Naive B cell (primary cell): ENCODE results near the gene ADAM10. TPM values are rescaled to one million over a fixed set of nuclear protein-coding genes. Genes with fewer than 3 reads are reported as not detected.

ENCODE experiments used
- ATAC-seq, 2 donors: fragments of 150-1000 bp; cut with Tn5 transposase; 2 replicates each; pipeline ENCODE4 v1.10.0; 2021; ENCODE audit warnings: low read depth in 2 of 2, mild to moderate bottlenecking in 2 of 2, moderate library complexity in 2 of 2
- DNase-seq: peaks from one replicate; pipeline ENCODE4 v3.0.0; 2022
- H3K27ac Mint-ChIP-seq, 6 donors: one replicate each; pipeline ENCODE4 v1.8.0; 2020 to 2022; ENCODE audit warnings: mild to moderate bottlenecking in 6 of 6, mixed read lengths in 6 of 6, moderate library complexity in 5 of 6, inconsistent platforms in 2 of 6
- H3K27me3 Mint-ChIP-seq, 3 donors: one replicate each; pipeline ENCODE4 v1.8.0; 2021 to 2022; ENCODE audit warnings: mixed read lengths in 3 of 3, mild to moderate bottlenecking in 1 of 3
- H3K36me3 Mint-ChIP-seq, 2 donors: one replicate each; pipeline ENCODE4 v1.8.0; 2020 to 2022; ENCODE audit warnings: mixed read lengths in 2 of 2, inconsistent platforms in 1 of 2, mild to moderate bottlenecking in 1 of 2
- H3K4me1 Mint-ChIP-seq, 3 donors: one replicate each; pipeline ENCODE4 v1.8.0; 2020 to 2022; ENCODE audit warnings: mixed read lengths in 3 of 3, inconsistent platforms in 1 of 3, mild to moderate bottlenecking in 1 of 3, moderate library complexity in 1 of 3
- H3K4me3 Mint-ChIP-seq, 8 donors: one replicate each; pipeline ENCODE4 v1.8.0; 2020 to 2022; ENCODE audit warnings: mild to moderate bottlenecking in 8 of 8, mixed read lengths in 8 of 8, moderate library complexity in 8 of 8, inconsistent platforms in 2 of 8
- H3K9me3 Mint-ChIP-seq, 7 donors: one replicate each; pipeline ENCODE4 v1.8.0; 2020 to 2022; ENCODE audit warnings: mixed read lengths in 7 of 7, mild to moderate bottlenecking in 5 of 7, inconsistent platforms in 2 of 7, moderate library complexity in 1 of 7
- polyA plus RNA-seq, 6 donors: library from polyadenylated mRNA; unstranded; fragments of 300-500 nt; fragmentation: Illumina TruSeq; gene quantifications; one replicate each; pipeline ENCODE4 v1.2.3, GENCODE V29; 2021; ENCODE audit warnings: low read depth in 6 of 6

Gene ADAM10, protein sequence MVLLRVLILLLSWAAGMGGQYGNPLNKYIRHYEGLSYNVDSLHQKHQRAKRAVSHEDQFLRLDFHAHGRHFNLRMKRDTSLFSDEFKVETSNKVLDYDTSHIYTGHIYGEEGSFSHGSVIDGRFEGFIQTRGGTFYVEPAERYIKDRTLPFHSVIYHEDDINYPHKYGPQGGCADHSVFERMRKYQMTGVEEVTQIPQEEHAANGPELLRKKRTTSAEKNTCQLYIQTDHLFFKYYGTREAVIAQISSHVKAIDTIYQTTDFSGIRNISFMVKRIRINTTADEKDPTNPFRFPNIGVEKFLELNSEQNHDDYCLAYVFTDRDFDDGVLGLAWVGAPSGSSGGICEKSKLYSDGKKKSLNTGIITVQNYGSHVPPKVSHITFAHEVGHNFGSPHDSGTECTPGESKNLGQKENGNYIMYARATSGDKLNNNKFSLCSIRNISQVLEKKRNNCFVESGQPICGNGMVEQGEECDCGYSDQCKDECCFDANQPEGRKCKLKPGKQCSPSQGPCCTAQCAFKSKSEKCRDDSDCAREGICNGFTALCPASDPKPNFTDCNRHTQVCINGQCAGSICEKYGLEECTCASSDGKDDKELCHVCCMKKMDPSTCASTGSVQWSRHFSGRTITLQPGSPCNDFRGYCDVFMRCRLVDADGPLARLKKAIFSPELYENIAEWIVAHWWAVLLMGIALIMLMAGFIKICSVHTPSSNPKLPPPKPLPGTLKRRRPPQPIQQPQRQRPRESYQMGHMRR
- 100 to 1,000 TPM; 112 to 148 (median 126) TPM for polyA plus RNA-seq

GRCh38 chr15:58749532-58750337 is at the start of gene ADAM10:
TSS of gene ADAM10 (minus strand) at chr15:58749707. CDS start at chr15:58749534, 173 bp downstream.
- Mint-ChIP-seq H3K4me1 (peaks cover 27 to 45% (median 45%) of the 10 kb centered on the region in 3 donors), H3K27ac (peak within 1 kb of the TSS; percentile 94 to 99 (median 96)), H3K9me3 (no peaks in the 10 kb centered on the region), H3K36me3 (peaks cover 0 to 8% of the 10 kb centered on the region in 2 donors), H3K4me3 (peak within 1 kb of the TSS; percentile 94 to 99 (median 97)), H3K27me3 (no peaks in the 10 kb centered on the region)
- DNase-seq (peak; percentile 92), ATAC-seq (peak; percentile 83 to 86)

GRCh38 chr15:58797505-58797904 is 48.0 kb upstream of the ADAM10 start:
- no peak for ATAC-seq
- Mint-ChIP-seq H3K27me3 (no peaks in the 10 kb centered on the region), H3K4me1 (peaks cover 23 to 41% (median 33%) of the 10 kb centered on the region in 3 donors), H3K36me3 (peaks cover 15% of the 10 kb centered on the region in 2 donors), H3K27ac (no peak overlapping the region), H3K9me3 (peaks cover 0 to 5% (median 0%) of the 10 kb centered on the region in 7 donors), H3K4me3 (no peak overlapping the region)
- no peak for DNase-seq

- DNase-seq (no peak), ATAC-seq (no peak)
- Mint-ChIP-seq H3K27ac (peak overlapping the region in 3 of 6 donors; percentile 4 to 72 (median 59)), H3K9me3 (peaks cover 0 to 5% (median 0%) of the 10 kb centered on the region in 7 donors), H3K36me3 (peaks cover 18 to 24% of the 10 kb centered on the region in 2 donors), H3K4me3 (no peak overlapping the region), H3K4me1 (peaks cover 23 to 41% (median 30%) of the 10 kb centered on the region in 3 donors), H3K27me3 (no peaks in the 10 kb centered on the region)
These were observed 46.3 kb upstream of the ADAM10 start for GRCh38 chr15:58795825-58796224.

- Mint-ChIP-seq H3K27ac (peak overlapping the region in 4 of 6 donors; percentile 44 to 95 (median 78)), H3K9me3 (peaks cover 0 to 5% (median 0%) of the 10 kb centered on the region in 7 donors), H3K36me3 (peaks cover 23 to 33% of the 10 kb centered on the region in 2 donors), H3K4me1 (peaks cover 9 to 33% (median 19%) of the 10 kb centered on the region in 3 donors), H3K27me3 (no peaks in the 10 kb centered on the region), H3K4me3 (no peak overlapping the region)
- DNase-seq (no peak), ATAC-seq (no peak)
These were observed 44.4 kb upstream of the ADAM10 start for GRCh38 chr15:58793862-58794261.

DNA sequence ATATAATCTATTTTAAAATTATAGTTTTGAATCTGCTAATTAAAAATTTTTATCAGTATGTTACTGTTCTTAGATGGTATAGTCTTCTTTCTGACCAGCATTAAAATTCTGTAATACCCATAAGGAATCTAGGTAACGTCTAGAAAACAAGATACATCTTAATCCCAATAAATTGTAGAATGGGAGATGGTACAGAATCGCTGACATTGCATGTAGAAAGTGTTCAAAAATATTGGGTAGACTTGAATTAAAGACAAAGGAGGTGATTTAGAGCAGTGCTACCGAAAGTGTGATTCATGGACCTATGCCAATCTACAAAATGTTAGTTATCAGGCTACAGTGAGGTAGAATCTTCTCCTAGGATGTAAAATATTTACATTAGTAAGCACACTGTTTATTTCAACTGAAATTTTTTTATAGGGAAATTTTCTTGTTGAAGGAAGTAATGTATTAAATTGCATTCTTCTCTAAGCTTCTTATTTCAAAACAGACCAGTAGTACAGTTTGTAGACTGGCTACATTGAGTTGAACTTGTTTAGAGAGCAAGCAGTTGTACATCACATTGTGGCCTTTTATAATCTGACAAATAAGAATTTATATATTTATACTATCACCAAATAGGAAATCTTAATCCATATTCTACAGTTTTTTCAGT is 38.7 kb upstream of the ADAM10 start:
- no peaks in the 10 kb centered on the region for H3K27me3 Mint-ChIP-seq
- ATAC-seq (no peak), DNase-seq (no peak)
- H3K36me3 Mint-ChIP-seq: peaks cover 14 to 17% of the 10 kb centered on the region in 2 donors
- H3K4me3 Mint-ChIP-seq: no peak overlapping the region
- H3K4me1 Mint-ChIP-seq: peaks cover 0 to 5% (median 4%) of the 10 kb centered on the region in 3 donors
- no peak overlapping the region for H3K27ac Mint-ChIP-seq
- peaks cover 0 to 2% (median 0%) of the 10 kb centered on the region in 7 donors for H3K9me3 Mint-ChIP-seq

- Mint-ChIP-seq H3K9me3 (no peaks in the 10 kb centered on the region), H3K36me3 (peaks cover 4 to 6% of the 10 kb centered on the region in 2 donors), H3K4me1 (peaks cover 0 to 1% (median under 1%) of the 10 kb centered on the region in 3 donors), H3K4me3 (no peak overlapping the region), H3K27me3 (no peaks in the 10 kb centered on the region), H3K27ac (peak overlapping the region in 1 of 6 donors; percentile 22)
- DNase-seq (no peak), ATAC-seq (no peak)
These were observed 35.8 kb upstream of the ADAM10 start for GRCh38 chr15:58785355-58785754.

- no peak overlapping the region for H3K4me3 Mint-ChIP-seq
- H3K36me3 Mint-ChIP-seq: peaks cover 0 to 6% of the 10 kb centered on the region in 2 donors
- no peaks in the 10 kb centered on the region for H3K9me3 Mint-ChIP-seq
- no peak overlapping the region for H3K27ac Mint-ChIP-seq
- ATAC-seq: no peak
- DNase-seq: no peak
- peaks cover 3 to 6% (median 6%) of the 10 kb centered on the region in 3 donors for H3K4me1 Mint-ChIP-seq
- no peaks in the 10 kb centered on the region for H3K27me3 Mint-ChIP-seq
These were observed 30.0 kb upstream of the ADAM10 start for GRCh38 chr15:58779554-58779953.

- H3K9me3 Mint-ChIP-seq: no peaks in the 10 kb centered on the region
- peak overlapping the region in 3 of 6 donors; percentile 25 to 62 (median 41) for H3K27ac Mint-ChIP-seq
- H3K4me3 Mint-ChIP-seq: peak overlapping the region in 5 of 8 donors; percentile 9 to 50 (median 26)
- H3K4me1 Mint-ChIP-seq: peaks cover 3 to 11% (median 7%) of the 10 kb centered on the region in 3 donors
- H3K27me3 Mint-ChIP-seq: no peaks in the 10 kb centered on the region
- ATAC-seq (peak; percentile 55 to 56), DNase-seq (no peak)
- H3K36me3 Mint-ChIP-seq: peaks cover 0 to 6% of the 10 kb centered on the region in 2 donors
These were observed 27.6 kb upstream of the ADAM10 start for GRCh38 chr15:58777107-58777506.

- Mint-ChIP-seq H3K27ac (no peak overlapping the region), H3K27me3 (no peaks in the 10 kb centered on the region), H3K4me1 (peaks cover 7 to 18% (median 14%) of the 10 kb centered on the region in 3 donors), H3K9me3 (no peaks in the 10 kb centered on the region), H3K36me3 (peaks cover 0 to 6% of the 10 kb centered on the region in 2 donors), H3K4me3 (no peak overlapping the region)
- ATAC-seq: no peak
- DNase-seq: no peak
These were observed 25.9 kb upstream of the ADAM10 start for GRCh38 chr15:58775402-58775801.

DNA sequence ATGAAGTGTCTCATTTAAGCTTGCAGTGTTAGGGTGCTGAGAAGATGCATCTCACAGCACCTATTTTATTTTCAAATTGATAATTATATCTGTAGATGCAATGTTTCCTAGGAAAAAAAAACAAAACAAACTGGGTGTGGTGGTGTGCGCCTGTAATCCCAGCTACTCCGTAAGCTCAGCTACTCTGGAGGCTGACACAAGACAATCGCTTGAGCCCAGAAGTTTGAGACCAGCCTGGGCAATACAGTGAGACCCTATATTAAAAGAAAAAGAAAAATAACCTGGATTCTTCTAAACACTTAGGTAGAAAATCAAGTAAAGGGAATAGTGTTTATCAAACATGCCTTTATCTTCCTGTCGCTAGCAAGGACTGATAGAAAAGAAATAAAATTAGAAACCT is 23.5 kb upstream of the ADAM10 start:
- Mint-ChIP-seq H3K9me3 (no peaks in the 10 kb centered on the region), H3K36me3 (no peaks in the 10 kb centered on the region), H3K4me3 (peak overlapping the region in 3 of 8 donors; percentile 97 to 98 (median 98)), H3K27ac (peak overlapping the region in 1 of 6 donors; percentile 32), H3K4me1 (peaks cover 5 to 20% (median 14%) of the 10 kb centered on the region in 3 donors), H3K27me3 (no peaks in the 10 kb centered on the region)
- ATAC-seq (no peak), DNase-seq (no peak)

GRCh38 chr15:58771621-58772250 is 22.2 kb upstream of the ADAM10 start:
- Mint-ChIP-seq H3K27me3 (no peaks in the 10 kb centered on the region), H3K4me1 (peaks cover 5 to 14% (median 8%) of the 10 kb centered on the region in 3 donors), H3K36me3 (no peaks in the 10 kb centered on the region), H3K4me3 (peak overlapping the region in 3 of 8 donors; percentile 97 to 98 (median 98)), H3K9me3 (no peaks in the 10 kb centered on the region), H3K27ac (peak overlapping the region; percentile 88 to 97 (median 90))
- no peak for DNase-seq
- no peak for ATAC-seq
